Panc1 (cell line): ENCODE data around the gene SSR2.

Experiments used
- CTCF ChIP-seq: fragments of 450-650 bp; IDR thresholded peaks from 2 replicates; pipeline ENCODE4 v1.5.1; 2017; ENCODE audit warnings: mild to moderate bottlenecking
- POLR2AphosphoS5 ChIP-seq: IDR thresholded peaks from 2 replicates; pipeline ENCODE4 v1.6.1; 2012; ENCODE audit warnings: mild to moderate bottlenecking, low read depth, low read length, moderate library complexity
- SIN3A ChIP-seq: IDR thresholded peaks from 2 replicates; pipeline ENCODE4 v1.6.1; 2012; ENCODE audit warnings: low read depth, mild to moderate bottlenecking, low read length, moderate library complexity, borderline replicate concordance; ENCODE audit not compliant: insufficient read depth

DNA sequence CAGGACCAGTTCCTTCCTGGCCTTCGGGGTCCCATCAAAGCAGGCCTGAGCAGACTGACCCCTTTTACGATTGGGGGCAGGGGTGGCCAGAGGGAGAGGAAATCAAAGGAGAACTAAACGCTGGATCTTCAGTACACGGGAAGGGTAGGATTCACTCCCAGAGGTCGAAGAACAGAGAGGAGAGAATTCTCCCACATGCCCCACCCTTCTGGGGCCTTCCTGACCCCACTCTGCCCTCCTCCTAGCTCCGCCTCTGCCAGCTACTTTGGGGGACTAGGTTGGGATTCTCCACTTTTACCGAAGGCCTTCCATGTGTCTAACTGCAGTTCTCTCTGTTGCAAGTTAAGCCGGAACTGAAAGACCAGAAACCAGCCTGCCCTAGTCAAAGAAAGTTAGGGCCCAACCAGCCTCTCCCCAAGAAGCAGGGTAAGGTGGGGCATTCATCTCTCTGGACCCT is 41.8 kb downstream of the SSR2 start:
- no peak for TF ChIP-seq CTCF
- TF ChIP-seq SIN3A: no peak
- TF ChIP-seq POLR2AphosphoS5: no peak
